ENCODE measurements around the gene SUCNR1. TPM values are rescaled to one million over a fixed set of nuclear protein-coding genes. Genes with fewer than 3 reads are reported as not detected.

Gene SUCNR1
- total RNA-seq, 6 donors from 2014 or later, result 0.22 to 3.3 (median 2.9) TPM; not detected in 1

DNA sequence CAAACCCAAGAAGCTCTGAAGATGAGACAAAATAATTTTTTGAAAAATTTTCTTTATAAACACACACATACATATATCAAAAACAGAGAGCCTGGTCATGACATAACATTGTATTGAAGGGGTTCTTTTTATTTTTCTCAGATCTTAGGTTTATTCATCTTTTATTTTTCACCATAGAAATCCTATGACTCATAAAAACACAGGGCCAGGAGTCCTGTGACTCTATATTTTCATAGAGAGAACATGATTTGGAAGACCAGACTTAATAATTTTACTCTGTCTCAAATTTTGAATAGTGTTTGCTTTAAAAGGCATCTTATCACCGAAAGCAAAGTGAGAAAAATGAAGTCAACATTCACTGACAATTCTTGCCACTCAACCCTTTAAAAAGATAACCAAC lies 57.7 kb downstream of the SUCNR1 start:
- no peak overlapping the region for H3K27ac ChIP-seq
- 74 to 80% methylated on average over 1 of the region's 1 CpG for WGBS, 2 donors
- H3K36me3 ChIP-seq, result no peaks in the 10 kb centered on the region
- no peaks in the 10 kb centered on the region for H3K4me1 ChIP-seq
- no peak overlapping the region for H3K4me3 ChIP-seq
- TF ChIP-seq, protein P1, sequence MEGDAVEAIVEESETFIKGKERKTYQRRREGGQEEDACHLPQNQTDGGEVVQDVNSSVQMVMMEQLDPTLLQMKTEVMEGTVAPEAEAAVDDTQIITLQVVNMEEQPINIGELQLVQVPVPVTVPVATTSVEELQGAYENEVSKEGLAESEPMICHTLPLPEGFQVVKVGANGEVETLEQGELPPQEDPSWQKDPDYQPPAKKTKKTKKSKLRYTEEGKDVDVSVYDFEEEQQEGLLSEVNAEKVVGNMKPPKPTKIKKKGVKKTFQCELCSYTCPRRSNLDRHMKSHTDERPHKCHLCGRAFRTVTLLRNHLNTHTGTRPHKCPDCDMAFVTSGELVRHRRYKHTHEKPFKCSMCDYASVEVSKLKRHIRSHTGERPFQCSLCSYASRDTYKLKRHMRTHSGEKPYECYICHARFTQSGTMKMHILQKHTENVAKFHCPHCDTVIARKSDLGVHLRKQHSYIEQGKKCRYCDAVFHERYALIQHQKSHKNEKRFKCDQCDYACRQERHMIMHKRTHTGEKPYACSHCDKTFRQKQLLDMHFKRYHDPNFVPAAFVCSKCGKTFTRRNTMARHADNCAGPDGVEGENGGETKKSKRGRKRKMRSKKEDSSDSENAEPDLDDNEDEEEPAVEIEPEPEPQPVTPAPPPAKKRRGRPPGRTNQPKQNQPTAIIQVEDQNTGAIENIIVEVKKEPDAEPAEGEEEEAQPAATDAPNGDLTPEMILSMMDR (IDR thresholded peaks at IDR 0.05), result no peak
- TF ChIP-seq POLR2A (IDR thresholded peaks at IDR 0.05), result no peak
- TF ChIP-seq EP300 (IDR thresholded peaks at IDR 0.05), result no peak
- no peak for TF ChIP-seq POLR2AphosphoS5 (IDR thresholded peaks at IDR 0.05)
- H3K9me3 ChIP-seq, result no peaks in the 10 kb centered on the region
- no peak for DNase-seq
- no peaks in the 10 kb centered on the region for H3K27me3 ChIP-seq
- ATAC-seq (ENCODE audit: low FRiP score in 2 of 2), result peak in 1 of 2 donors; percentile 60

- TF ChIP-seq, protein P1 (IDR thresholded peaks at IDR 0.05), result no peak
- TF ChIP-seq EP300 (IDR thresholded peaks at IDR 0.05) (no peak), POLR2AphosphoS5 (IDR thresholded peaks at IDR 0.05) (no peak), POLR2A (IDR thresholded peaks at IDR 0.05) (no peak)
- Histone ChIP-seq H3K27ac (no peak overlapping the region), H3K4me1 (no peaks in the 10 kb centered on the region), H3K27me3 (no peaks in the 10 kb centered on the region), H3K9me3 (no peaks in the 10 kb centered on the region), H3K36me3 (no peaks in the 10 kb centered on the region), H3K4me3 (no peak overlapping the region)
- ATAC-seq (ENCODE audit: low FRiP score in 2 of 2) (no peak), DNase-seq (no peak)
- 68 to 82% methylated on average over 2 of the region's 2 CpGs for WGBS, 2 donors
Observed at GRCh38 chr3:151933234-151933853, 59.9 kb downstream of the SUCNR1 start.

Other genes with a start within 250 kb of the SUCNR1 start
- gene AADACL2, start 139.7 kb upstream of the SUCNR1 start, total RNA-seq, result 1 to 10 TPM in 1 of 6 donors, not detected in 5; 1.6 TPM
- 1 to 10 TPM in 5 of 6 donors, not detected in 1; 1.7 to 4.5 (median 3.5) TPM for gene AADAC, start 59.5 kb upstream of the SUCNR1 start, total RNA-seq